PC-9 (cell line): Measurements from ENCODE around the gene ASCL2. TPM values are rescaled to one million over a fixed set of nuclear protein-coding genes. Genes with fewer than 3 reads are reported as not detected.

ENCODE experiments used
- BruUV-seq: library from RNA; stranded (reverse); fragments of 400-500 nt; replicated peaks from 2 replicates; lab custom pipeline; 2021; lab: Mats Ljungman, UMichigan
- CTCF ChIA-PET: fragments of 300-600 bp; sonication (Branson Sonifier 250); formaldehyde crosslinking; loops from one replicate; lab custom pipeline; 2022; ENCODE audit warnings: antibody characterized with exemption; lab: Charles Lee
- POLR2A ChIA-PET: fragments of 300-600 bp; sonication (Branson Sonifier 250); formaldehyde crosslinking; loops from one replicate; lab custom pipeline; 2022; ENCODE audit warnings: antibody characterized with exemption; ENCODE audit not compliant: unreplicated experiment; lab: Charles Lee
- DNase-seq, 2 experiments: peaks; one replicate each; pipeline versions ENCODE4 v3.0.0 to v3.0.0-alpha.2; 2015 to 2022; ENCODE audit warnings: mixed read lengths in 1 of 2
- H2AFZ ChIP-seq: fragments of 200-600 bp; sonication (generic); 2 replicates; pipeline ENCODE4 v1.8.1; 2017; ENCODE audit warnings: antibody characterized with exemption
- H3F3A ChIP-seq: fragments of 200-600 bp; sonication (generic); 2 replicates; pipeline ENCODE4 v1.8.1; 2017; ENCODE audit warnings: antibody characterized with exemption, mild to moderate bottlenecking, low read depth; ENCODE audit not compliant: insufficient read depth
- H3K27ac ChIP-seq: fragments of 200-600 bp; sonication (generic); 2 replicates; pipeline ENCODE4 v1.6.1; 2016; ENCODE audit warnings: mixed run types
- H3K27me3 ChIP-seq: fragments of 200-600 bp; sonication (generic); 2 replicates; pipeline ENCODE4 v1.6.1; 2016; ENCODE audit warnings: low read depth, mixed run types; ENCODE audit not compliant: insufficient read depth
- H3K36me3 ChIP-seq: fragments of 200-600 bp; sonication (generic); 2 replicates; pipeline ENCODE4 v1.6.1; 2016; ENCODE audit warnings: low read depth, mixed run types
- H3K4me1 ChIP-seq: fragments of 200-600 bp; sonication (generic); replicated peaks from 2 replicates; pipeline ENCODE4 v1.6.1; 2016; ENCODE audit warnings: mixed run types; ENCODE audit not compliant: insufficient read depth
- H3K4me2 ChIP-seq: fragments of 200-600 bp; sonication (generic); 2 replicates; pipeline ENCODE4 v1.6.1; 2017; ENCODE audit warnings: mixed run types
- H3K4me3 ChIP-seq: fragments of 200-600 bp; sonication (generic); 2 replicates; pipeline ENCODE4 v1.6.1; 2016; ENCODE audit warnings: mixed run types
- H3K79me2 ChIP-seq: fragments of 200-600 bp; sonication (generic); 2 replicates; pipeline ENCODE4 v1.6.1; 2017; ENCODE audit warnings: low read depth, mixed run types
- H3K9me2 ChIP-seq: fragments of 200-600 bp; sonication (generic); 2 replicates; pipeline ENCODE4 v1.8.1; 2017; ENCODE audit warnings: mild to moderate bottlenecking; ENCODE audit not compliant: insufficient read depth
- H3K9me3 ChIP-seq: fragments of 200-600 bp; sonication (generic); 2 replicates; pipeline ENCODE4 v1.8.1; 2016; ENCODE audit warnings: low read depth; ENCODE audit not compliant: insufficient read depth
- H4K20me1 ChIP-seq: fragments of 200-600 bp; sonication (generic); 2 replicates; pipeline ENCODE4 v1.8.1; 2017; ENCODE audit not compliant: insufficient read depth
- CTCF ChIP-seq: fragments of 200-600 bp; sonication (generic); conservative IDR thresholded peaks from 2 replicates; pipeline ENCODE4 v1.6.1; 2017; ENCODE audit warnings: mixed run types, antibody characterized with exemption, mild to moderate bottlenecking, moderate library complexity
- EZH2 ChIP-seq: fragments of 200-600 bp; sonication (generic); IDR thresholded peaks from 2 replicates; pipeline ENCODE4 v1.8.0; 2017; ENCODE audit warnings: antibody characterized with exemption, low read depth
- intact Hi-C: fragments of 100-400 bp; cut with micrococcal nuclease; formaldehyde crosslinking; loops from one replicate; pipeline ENCODE4 v1.10.0; 2022; ENCODE audit not compliant: unreplicated experiment
- total RNA-seq: library from RNA; stranded (reverse); gene quantifications from 2 replicates; pipeline ENCODE4 v1.2.3, GENCODE V29; 2021

The ASCL2 gene
- total RNA-seq, 1 experiment from 2014 or later: not detected

- DNase-seq: peak in 1 of 2 experiments; percentile 64
- no peak overlapping the region for H3K4me3 ChIP-seq
- TF ChIP-seq EZH2 (no peak), CTCF (peak; percentile 83)
- no peak overlapping the region for H2AFZ ChIP-seq
- H3K4me1 ChIP-seq: no peaks in the 10 kb centered on the region
- H4K20me1 ChIP-seq: no peaks in the 10 kb centered on the region
- no peaks in the 10 kb centered on the region for H3K9me2 ChIP-seq
- no peak overlapping the region for H3K27ac ChIP-seq
- CTCF ChIA-PET: interaction anchor here (0.6 to 3.3 kb wide), 3 partner anchors 115 to 227 kb away, joined by 3 to 29 read pairs (median 3); no protein-coding TSS in a partner anchor
- intact Hi-C loops: loop anchor here (1.0 kb wide), 3 partner anchors 94 to 226 kb away; no protein-coding TSS in a partner anchor
- no peaks in the 10 kb centered on the region for H3K79me2 ChIP-seq
- H3F3A ChIP-seq: no peaks in the 10 kb centered on the region
- no peak overlapping the region for H3K4me2 ChIP-seq
- no peaks in the 10 kb centered on the region for H3K9me3 ChIP-seq
- no peaks in the 10 kb centered on the region for H3K36me3 ChIP-seq
- H3K27me3 ChIP-seq: no peaks in the 10 kb centered on the region
- POLR2A ChIA-PET: no interaction called here
- no TSS peak for BruUV-seq
These were observed 34.9 kb upstream of the ASCL2 start for GRCh38 chr11:2305140-2305778.

DNA sequence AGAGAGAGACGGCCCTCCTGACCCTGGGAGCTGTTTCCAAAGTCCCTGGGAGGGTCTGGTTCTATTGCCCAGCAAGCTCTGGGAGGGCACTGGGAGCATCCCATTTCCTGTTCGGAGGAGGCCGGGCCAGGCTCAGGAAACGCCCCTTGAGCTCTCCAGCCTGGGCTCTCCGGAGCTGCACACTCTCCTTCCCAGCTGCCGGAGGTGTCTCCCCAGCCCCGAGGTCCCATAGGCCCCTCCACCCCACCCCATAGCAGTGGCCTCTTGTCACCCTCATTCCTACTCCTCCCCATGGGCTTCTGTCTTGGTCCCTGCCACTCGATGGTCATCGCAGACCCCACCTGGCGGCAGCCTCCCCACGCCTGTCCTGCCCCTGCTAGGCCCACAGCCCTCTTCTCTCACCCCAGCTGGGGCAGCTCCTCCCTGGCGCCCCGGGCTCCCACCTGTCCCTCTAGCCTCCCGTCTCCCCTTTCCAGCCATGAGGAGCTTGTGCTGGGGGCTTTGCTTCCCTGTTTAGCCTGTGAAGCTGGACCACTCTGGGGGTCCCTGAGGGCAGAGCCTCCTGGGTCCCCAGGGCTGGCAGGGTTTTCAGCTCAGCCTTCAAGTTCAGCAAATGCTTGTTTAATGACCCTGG, 34.2 kb upstream of the ASCL2 start:
- Histone ChIP-seq H3K79me2 (no peaks in the 10 kb centered on the region), H3K9me2 (no peaks in the 10 kb centered on the region), H3K27me3 (no peaks in the 10 kb centered on the region), H3K4me1 (no peaks in the 10 kb centered on the region), H3K4me3 (no peak overlapping the region), H4K20me1 (no peaks in the 10 kb centered on the region), H3F3A (no peaks in the 10 kb centered on the region), H3K9me3 (no peaks in the 10 kb centered on the region), H3K36me3 (no peaks in the 10 kb centered on the region), H3K27ac (no peak overlapping the region), H2AFZ (no peak overlapping the region), H3K4me2 (no peak overlapping the region)
- ChIA-PET CTCF (interaction anchor here (3.3 kb wide), 1 partner anchor 115 kb away, joined by 29 read pairs; no protein-coding TSS in a partner anchor), POLR2A (no interaction called here)
- intact Hi-C loops: loop anchor here (1.0 kb wide), 3 partner anchors 95 to 227 kb away; no protein-coding TSS in a partner anchor
- no peak for DNase-seq
- BruUV-seq: no TSS peak
- no peak for TF ChIP-seq EZH2
- no peak for TF ChIP-seq CTCF

DNA sequence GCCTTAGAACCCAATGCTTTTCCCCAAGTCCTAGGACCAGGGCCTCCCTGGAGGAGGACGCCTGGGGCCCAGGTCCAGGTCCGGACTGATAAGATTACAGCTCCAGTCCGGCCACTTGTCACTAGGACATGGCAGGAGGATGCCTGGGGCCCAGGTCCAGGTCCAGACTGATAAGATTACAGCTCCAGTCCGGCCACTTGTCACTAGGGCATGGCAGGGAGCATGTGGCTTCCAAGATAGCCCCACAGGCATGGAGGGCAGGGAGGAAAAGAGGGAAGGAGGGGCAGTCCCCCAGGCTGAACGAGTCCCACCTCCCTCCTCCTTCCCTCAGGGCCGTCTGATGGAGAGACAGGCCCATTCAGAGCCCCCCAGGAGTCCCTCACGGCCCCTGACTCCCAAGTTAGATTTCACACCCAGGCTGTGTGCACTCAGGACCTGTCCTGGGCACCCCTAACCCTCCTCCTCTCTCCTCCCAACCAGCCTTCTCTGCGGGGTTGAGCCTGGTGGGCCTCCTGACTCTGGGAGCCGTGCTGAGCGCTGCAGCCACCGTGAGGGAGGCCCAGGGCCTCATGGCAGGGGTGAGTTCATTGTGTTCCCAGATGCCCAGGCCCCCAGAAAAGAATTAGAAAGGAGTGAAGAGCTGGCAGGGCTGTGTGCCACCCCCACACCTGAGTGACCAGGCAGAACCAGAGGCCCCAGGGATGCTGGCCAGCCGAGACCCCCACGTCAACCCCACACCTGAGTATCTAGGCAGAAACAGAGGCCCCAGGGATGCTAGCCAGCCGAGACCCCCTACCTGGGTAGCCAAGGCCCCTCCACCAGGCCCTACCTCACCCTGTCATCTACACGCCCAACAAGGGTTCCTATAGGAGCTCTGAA, 33.5 kb upstream of the ASCL2 start:
- H3K27ac ChIP-seq: no peak overlapping the region
- CTCF ChIA-PET: interaction anchor here (3.3 kb wide), 1 partner anchor 116 kb away, joined by 29 read pairs; no protein-coding TSS in a partner anchor
- H2AFZ ChIP-seq: no peak overlapping the region
- intact Hi-C loops: no loop called here
- no peak overlapping the region for H3K4me2 ChIP-seq
- TF ChIP-seq EZH2 (no peak), CTCF (no peak)
- no peaks in the 10 kb centered on the region for H3F3A ChIP-seq
- no peaks in the 10 kb centered on the region for H3K9me2 ChIP-seq
- no peak for DNase-seq
- no peaks in the 10 kb centered on the region for H3K79me2 ChIP-seq
- POLR2A ChIA-PET: no interaction called here
- no peaks in the 10 kb centered on the region for H3K27me3 ChIP-seq
- no TSS peak for BruUV-seq
- H3K36me3 ChIP-seq: no peaks in the 10 kb centered on the region
- no peaks in the 10 kb centered on the region for H3K9me3 ChIP-seq
- H4K20me1 ChIP-seq: no peaks in the 10 kb centered on the region
- H3K4me3 ChIP-seq: no peak overlapping the region
- H3K4me1 ChIP-seq: no peaks in the 10 kb centered on the region
